Suprapubic skin (tissue), 4 donors: ENCODE results near the gene STON2.

Experiments used
- CTCF ChIP-seq, 2 donors: fragments of 200-600 bp in 1 of 2; fragments of 450-650 bp in 1 of 2; sonication (generic) in 1 of 2; IDR thresholded peaks; one replicate each; pipeline ENCODE4 v1.5.1; 2016 to 2019; ENCODE audit warnings: antibody characterized with exemption in 2 of 2, mild to moderate bottlenecking in 1 of 2, moderate library complexity in 1 of 2
- POLR2A ChIP-seq, 2 donors: fragments of 450-650 bp; IDR thresholded peaks; one replicate each; pipeline ENCODE4 v1.6.1; 2017; ENCODE audit warnings: antibody characterized with exemption in 2 of 2, mild to moderate bottlenecking in 2 of 2, moderate library complexity in 2 of 2
- POLR2AphosphoS5 ChIP-seq, 3 donors: sonication (generic); formaldehyde crosslinking; IDR thresholded peaks; one replicate each; pipeline ENCODE4 v1.6.1; 2017; ENCODE audit warnings: antibody characterized with exemption in 3 of 3

GRCh38 chr14:81303258-81303935 lies 96.7 kb downstream of the STON2 start:
- no peak for TF ChIP-seq CTCF (IDR thresholded peaks at IDR 0.05)
- no peak for TF ChIP-seq POLR2A (IDR thresholded peaks at IDR 0.05)
- no peak for TF ChIP-seq POLR2AphosphoS5 (IDR thresholded peaks at IDR 0.05)
